Left cardiac atrium (tissue), 4 donors: ENCODE measurements around the gene DISC1. TPM values are rescaled to one million over a fixed set of nuclear protein-coding genes. Genes with fewer than 3 reads are reported as not detected.
"Not testable (repeated sequence)": the region's sequence is repeated elsewhere in the genome, so short reads cannot be mapped to it uniquely, and the experiment has no call there.

ENCODE experiments used
- ATAC-seq, 2 donors: fragments of 200-7000 bp; cut with Tn5 transposase; one replicate each; pipeline ENCODE4 v1.9.1; 2020; ENCODE audit warnings: mild to moderate bottlenecking in 2 of 2, moderate library complexity in 2 of 2
- DNase-seq: peaks from one replicate; pipeline ENCODE4 v3.0.0-alpha.2; 2020
- intact Hi-C, 2 donors: fragments of 100-400 bp; cut with DNase I; formaldehyde crosslinking; loops; one replicate each; pipeline versions ENCODE4 v1.14.1 to v1.15.1; 2022 to 2023
- total RNA-seq, 2 donors: library from RNA; stranded (reverse); fragmentation: NEBNext Ultra II Directional; extraction: Animal tissue kit (Norgen Biotek cat#: 25700); gene quantifications; one replicate each; pipeline ENCODE4 v1.2.1, GENCODE V29; 2021
- donor health status: DM: no; HTN: yes; CAD: no.
- donor health status: DM: no; HTN: yes; CAD: no; lungs with severe emphysema.
- donor health status: DM: yes; HTN: yes; CAD: no.
- donor health status: Dilated cardiomyopathy.

The DISC1 gene
- total RNA-seq, 2 donors from 2014 or later, result 5.0 to 5.4 TPM

DNA sequence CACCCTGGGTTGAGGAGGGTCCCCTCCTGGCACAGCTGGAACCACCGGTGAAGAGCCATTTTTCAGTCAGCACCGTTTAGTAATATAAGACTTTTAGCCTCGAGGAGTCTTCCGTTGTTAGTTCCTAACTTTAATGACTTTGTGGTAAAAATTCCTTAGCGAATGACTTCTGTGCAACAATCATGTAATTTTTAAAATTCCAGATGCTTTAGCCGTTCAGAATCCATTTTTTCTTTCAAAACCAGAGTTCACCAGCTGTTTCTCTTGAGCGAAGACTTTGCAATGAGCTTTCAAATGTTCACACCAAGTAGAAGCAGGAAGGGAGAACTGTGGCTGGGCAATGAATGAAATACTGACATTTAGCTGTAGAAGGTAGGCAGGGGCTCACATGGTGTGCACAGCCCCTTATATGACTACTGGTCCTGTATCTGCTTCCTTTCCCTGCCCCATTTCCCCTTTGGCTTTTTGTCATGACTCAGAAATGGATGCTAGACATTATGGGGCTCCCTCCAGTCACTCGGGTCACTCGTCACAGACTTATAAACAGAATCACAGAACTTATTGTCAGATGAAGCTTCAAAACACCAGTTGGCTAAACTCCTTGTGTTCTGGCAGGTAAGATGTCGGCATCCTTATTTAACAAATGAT is 4.1 kb downstream of the DISC1 start:
- no peak for DNase-seq
- no peak for ATAC-seq
- intact Hi-C loops, result no loop called here

DNA sequence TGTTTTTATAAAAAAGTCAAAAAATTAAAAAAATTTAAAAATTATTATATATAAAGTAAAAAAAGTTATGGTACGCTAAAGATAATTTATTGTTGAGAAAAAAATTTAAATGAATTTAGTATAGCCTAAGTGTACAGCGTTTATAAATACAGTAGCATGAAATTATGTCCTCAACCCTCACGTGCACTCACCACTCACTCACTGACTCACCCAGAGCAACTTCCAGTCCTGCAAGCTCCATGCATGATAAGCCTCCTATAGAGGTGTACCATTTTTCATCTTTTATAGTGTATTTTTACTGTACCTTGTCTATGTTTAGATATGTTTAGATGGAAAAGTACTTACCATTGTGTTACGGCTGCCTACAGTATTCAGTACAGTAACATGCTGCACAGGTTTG is 5.1 kb downstream of the DISC1 start:
- DNase-seq, result no peak
- intact Hi-C loops, result no loop called here
- no peak for ATAC-seq

DNA sequence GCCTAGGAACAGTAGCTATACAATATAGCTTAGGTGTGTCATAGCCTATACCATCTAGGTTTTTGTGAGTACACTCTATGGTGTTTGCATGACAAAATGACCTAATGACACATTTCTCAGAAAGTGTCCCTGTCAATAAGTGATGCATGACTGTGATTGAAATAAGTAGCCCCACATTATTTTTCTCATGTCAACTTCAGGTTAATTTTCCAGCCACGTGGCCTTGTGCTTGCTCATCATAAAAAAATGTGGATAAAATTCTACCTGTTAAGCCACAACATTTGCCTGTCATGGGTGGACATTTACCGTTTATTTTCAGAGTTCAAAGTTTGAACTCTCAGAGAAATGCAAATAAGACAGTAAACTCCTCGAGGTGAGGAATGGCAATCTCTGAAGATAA is 5.5 kb downstream of the DISC1 start:
- ATAC-seq (no peak), DNase-seq (no peak)
- intact Hi-C loops, result no loop called here

DNA sequence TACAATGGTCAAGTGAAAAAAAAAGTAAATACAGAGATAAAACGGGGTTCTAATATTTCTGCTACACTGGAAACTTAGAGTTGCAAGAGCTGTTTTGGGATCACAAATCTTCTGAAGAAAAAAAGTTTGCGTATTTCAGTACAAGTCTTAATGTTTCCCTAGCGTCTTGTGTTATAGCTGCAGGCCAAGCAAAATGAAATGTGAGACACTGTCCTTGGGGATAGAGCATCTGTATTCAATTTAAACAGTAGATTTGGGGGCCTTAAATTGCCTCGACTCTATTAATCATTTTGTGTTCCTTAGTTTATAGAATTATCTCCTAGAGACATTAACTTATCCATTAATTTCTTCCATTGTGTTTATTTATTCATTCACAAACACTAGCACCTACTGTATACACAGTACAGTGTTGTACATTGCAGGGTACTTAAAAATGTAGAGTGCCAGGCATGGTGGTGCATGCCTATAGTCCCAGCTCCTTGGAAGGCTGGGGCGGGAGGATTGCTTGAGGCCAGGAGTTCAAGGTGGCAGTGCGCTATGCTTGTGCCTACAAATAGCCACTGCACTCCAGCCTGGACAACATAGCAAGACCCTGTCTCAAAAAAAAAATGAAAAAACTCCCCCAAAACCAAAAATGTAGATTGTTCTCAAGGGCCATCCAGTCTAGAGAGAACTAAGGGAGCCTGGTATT is 7.9 kb downstream of the DISC1 start:
- no peak for ATAC-seq
- no peak for DNase-seq
- intact Hi-C loops, result no loop called here

DNA sequence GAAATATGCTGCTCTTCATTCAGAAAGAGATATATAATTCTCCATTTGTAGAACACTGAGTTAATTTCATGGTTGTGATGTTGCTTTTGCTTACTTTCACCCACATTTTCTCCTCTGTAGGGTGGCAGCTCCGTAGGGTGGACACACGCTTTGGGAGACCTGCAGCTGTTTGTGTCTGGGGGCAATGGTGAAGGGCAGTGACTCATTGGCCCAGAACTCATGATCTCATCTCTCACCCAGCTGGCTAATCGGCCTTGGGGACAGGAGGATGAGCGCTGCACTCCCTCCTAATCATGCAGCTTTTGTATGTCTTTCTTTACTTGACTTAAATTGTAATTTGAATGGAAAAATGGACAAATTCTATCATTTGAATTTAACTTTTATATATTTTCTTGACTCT is 9.6 kb downstream of the DISC1 start:
- ATAC-seq, result peak in 1 of 2 donors; percentile 76
- intact Hi-C loops, result no loop called here

DNA sequence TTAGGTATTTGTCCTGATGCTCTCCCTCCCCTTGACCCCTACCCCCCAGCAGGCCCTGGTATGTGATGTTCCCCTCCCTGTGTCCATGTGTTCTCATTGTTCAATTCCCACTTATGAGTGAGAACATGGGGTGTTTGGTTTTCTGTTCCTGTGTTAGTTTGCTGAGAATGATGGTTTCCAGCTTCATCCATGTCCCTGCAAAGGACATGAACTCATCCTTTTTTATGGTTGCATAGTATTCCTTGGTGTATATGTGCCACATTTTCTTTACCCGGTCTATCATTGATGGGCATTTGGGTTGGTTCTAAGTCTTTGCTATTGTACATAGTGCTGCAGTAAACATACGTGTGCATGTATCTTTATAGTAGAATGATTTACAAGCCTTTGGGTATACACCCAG is 10.3 kb downstream of the DISC1 start:
- intact Hi-C loops, ATAC-seq, DNase-seq: not testable (repeated sequence)

More for the DNA sequence above, 9.6 kb downstream of the DISC1 start:
- DNase-seq, result no peak

DNA sequence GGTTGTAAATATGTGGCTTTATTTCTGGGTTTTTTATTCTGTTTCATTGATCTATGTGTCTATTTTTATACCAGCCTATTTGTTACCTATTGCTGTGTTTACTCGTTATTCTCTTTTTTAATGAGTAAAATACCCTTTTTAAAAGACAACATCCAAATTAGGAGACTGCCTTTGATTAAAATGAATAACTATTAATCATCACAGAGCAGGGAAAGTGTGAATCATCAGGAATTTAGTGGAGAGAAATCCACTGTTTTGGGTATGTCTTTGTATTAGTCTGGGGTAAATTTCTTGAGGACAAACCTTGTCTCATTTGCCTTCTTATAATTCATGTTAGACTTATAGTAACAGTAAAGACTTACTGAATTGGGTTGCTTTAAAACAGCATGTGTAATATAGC is 12.1 kb downstream of the DISC1 start:
- intact Hi-C loops, result no loop called here
- ATAC-seq (no peak), DNase-seq (no peak)

DNA sequence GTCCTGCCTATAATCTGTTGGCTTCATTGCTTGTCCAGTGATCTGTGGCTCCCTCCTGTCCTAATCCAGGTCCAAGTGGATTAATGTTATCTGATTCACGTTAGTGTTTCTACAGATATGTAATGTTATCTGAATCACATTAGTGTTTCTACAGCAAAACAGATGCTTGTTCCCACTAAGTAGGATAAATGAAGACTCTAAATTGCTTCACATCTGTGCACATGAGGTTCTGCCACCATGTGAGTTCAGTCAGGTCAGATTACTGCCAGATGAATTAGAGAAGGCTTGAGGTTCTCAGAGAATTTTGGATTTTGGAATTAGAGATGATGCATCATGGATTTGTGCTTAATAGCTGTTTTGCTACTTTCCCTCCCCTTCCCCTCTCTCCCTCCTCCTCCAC is 13.2 kb downstream of the DISC1 start:
- no peak for ATAC-seq
- intact Hi-C loops, result no loop called here
- no peak for DNase-seq

DNA sequence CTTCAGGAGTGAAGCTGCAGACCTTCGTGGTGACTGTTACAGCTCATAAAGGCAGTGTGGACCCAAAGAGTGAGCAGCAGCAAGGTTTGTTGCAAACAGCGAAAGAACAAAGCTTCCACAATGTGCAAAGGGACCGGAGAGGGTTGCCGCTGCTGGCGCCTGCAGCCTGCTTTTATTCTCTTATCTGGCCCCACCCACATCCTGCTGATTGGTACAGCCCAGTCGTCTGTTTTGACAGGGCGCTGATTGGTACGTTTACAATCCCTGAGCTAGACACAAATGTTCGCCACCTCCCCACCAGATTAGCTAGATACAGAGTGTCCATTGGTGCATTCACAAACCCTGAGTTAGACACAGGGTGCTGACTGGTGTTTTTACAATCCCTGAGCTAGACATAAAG is 14.9 kb downstream of the DISC1 start:
- intact Hi-C loops, ATAC-seq, DNase-seq: not testable (repeated sequence)

DNA sequence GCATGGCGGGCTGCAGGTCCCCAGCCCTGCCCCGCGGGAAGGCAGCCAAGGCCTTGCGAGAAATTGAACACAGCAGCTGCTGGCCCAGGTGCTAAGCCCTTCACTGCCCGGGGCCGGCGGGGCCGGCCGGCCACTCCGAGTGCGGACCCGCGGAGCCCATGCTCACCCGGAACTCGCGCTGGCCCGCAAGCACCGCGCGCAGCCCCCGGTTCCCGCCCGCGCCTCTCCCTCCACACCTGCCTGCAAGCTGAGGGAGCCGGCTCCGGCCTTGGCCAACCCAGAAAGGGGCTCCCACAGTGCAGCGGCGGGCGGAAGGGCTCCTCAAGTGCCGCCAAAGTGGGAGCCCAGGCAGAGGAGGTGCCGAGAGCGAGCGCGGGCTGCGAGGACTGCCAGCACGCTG is 15.5 kb downstream of the DISC1 start:
- intact Hi-C loops, ATAC-seq, DNase-seq: not testable (repeated sequence)

DNA sequence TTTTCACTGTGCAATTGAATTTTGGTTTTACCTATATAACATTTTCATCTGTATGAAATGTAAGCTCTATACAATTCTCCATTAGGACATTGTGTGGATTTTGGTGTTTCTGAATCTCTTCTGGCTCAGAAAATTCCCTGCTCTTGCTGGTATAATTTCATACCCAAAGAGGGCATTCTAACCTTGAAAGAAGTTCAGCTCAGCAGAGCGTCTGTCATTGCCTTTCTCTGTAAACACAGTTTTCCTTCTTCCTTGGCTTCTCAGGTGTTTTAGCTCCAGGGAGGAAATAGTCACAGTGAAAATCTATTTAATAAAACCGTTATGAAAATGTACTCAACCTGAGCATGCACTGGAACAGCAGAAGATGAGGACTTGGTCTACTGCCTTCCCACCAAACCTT is 16.0 kb downstream of the DISC1 start:
- intact Hi-C loops, result no loop called here
- no peak for ATAC-seq

DNA sequence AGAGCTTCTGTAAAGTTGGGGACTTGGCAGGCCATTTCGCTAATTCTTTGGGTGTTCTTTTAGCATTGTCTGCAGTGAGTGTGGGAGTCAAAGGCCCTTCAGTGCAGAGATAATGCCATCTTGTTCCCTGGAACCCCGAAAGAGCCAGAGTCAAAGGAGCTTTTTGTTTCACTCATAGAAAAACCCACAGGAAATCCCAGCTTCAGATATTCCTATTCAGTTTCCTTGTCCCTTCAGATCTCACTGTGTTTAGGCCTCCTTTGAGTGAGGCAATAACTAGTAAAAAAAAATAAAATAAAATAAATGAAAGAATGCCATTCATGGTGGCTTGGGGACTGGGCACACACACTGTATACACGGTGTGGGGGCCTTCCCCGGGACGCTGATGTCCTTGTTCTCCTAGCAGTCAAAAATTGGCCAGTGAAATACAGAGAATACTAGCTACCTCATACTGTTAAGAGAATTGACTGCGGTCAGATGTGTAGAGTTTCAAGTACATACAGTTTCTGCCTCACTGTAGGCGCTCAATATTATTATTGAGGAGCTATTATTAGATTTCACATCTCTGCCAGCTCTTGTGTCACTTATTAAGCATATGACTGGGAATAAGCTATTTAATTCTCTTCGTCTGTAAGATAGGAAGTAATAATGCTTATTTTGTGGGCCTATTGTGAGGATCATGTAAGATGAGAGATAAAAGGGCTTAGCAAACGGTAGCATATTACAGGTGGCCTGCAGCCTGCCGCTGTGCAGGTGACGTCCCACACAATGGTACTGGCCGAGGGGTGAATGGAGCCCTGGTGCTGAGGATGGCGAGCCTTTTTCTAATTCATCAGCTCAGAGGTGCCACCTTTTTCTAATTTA is 16.7 kb downstream of the DISC1 start:
- DNase-seq (no peak), ATAC-seq (peak in 1 of 2 donors; percentile 58)
- intact Hi-C loops, result no loop called here

More for the DNA sequence above, 16.0 kb downstream of the DISC1 start:
- DNase-seq, result no peak

DNA sequence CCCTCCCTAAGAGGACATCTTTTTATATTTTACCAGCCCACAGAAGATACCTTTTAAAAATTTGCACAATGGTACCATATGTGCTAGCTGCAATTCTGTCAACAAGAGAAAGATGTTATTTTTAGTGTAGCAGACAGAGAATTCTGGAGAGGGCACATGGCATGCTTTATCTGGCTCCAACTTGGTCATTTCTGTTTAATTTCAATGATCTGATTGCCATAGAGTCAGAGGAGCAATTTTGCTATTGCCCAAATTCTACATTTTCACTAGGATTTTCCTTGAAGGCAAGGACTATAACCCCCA is 17.3 kb downstream of the DISC1 start:
- ATAC-seq (no peak), DNase-seq (no peak)
- intact Hi-C loops, result no loop called here

DNA sequence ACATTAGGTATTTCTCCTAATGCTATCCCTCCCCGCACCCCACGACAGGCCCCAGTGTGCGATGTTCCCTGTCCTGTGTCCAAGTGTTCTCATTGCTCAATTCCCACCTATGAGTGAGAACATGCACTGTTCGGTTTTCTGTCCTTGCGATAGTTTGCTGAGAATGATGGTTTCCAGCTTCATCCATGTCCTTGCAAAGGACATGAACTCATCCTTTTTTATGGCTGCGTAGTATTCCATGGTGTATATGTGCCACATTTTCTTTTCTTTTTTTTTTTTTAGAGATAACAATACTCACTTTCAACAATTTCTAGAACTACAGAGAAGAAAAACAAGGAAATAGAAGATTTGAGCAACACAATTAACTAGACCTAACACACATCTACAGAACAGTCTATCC is 19.0 kb downstream of the DISC1 start:
- intact Hi-C loops, ATAC-seq, DNase-seq: not testable (repeated sequence)

DNA sequence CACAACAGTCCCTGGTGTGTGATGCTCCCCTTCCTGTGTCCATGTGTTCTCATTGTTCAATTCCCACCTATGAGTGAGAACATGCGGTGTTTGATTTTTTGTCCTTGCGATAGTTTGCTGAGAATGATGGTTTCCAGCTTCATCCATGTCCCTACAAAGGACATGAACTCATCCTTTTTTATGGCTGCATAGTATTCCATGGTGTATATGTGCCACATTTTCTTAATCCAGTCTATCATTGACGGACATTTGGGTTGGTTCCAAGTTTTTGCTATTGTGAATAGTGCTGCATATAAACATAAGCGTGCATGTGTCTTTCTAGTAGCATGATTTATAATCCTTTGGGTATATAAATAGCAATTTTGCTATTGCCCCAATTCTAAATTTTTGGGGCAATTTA is 19.6 kb downstream of the DISC1 start:
- intact Hi-C loops, DNase-seq, ATAC-seq: not testable (repeated sequence)

DNA sequence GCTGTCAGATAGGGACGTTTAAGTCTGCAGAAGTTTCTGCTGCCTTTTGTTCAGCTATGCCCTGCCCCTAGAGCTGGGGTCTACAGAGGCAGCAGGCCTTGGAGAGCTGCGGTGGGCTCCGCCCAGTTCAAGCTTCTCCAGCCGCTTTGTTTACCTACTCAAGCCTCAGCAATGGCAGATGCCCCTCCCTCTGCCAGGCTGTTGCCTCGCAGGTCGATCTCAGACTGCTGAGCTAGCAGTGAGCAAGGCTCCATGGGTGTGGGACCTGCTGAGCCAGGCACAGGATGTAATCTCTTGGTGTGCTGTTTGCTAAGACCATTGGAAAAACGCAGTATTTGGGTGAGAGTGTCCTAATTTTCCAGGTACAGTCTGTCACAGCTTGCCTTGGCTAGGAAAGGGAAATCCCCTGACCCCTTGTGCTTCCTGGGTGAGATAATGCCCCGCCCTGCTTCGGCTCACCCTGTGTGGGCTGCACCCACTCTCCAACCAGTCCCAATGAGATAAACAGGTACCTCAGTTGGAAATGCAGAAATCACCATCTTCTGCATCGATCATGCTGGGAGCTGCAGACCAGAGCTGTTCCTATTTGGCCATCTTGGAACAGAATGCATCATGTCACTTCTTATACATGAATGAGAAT is 25.2 kb downstream of the DISC1 start:
- ATAC-seq, result not testable (repeated sequence)

DNA sequence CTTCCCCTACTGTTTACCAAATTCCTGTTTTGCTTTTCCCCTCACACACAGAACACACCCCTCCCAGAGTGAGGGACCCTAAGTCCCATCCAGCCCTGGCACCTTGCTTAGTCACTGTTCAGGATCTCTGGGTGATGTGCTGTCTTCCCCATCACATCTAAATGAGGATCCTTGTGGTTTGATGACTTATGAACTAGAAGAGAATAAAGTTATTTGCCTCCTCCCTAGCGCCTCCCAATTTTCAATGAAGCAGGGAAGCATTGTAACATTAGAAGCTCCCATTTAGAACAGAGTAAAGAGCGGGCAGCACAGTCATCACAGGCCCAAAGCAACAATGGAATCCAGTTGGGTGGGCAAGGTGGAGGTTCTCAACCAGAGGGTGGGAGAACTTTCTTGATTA is 27.0 kb downstream of the DISC1 start:
- intact Hi-C loops, result no loop called here
- DNase-seq (no peak), ATAC-seq (no peak)

More for the DNA sequence above, 25.2 kb downstream of the DISC1 start:
- DNase-seq, intact Hi-C loops: not testable (repeated sequence)

DNA sequence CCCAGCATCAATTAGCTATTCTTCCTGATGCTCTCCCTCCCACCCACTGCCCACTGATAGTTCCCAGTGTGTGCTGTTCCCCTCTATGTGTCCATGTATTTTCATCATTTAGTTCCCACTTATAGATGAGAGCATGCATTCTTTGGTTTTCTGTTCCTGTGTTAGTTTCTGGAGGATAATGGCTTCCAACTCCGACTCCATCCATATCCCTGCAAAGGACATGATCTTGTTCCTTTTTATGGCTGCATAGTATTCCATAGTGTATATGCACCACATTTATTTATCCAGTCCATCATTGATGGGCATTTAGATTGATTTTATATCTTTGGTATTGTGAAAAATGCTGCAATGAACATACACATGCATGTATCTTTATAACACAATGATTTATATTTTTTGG is 30.2 kb downstream of the DISC1 start:
- DNase-seq (no peak), ATAC-seq (no peak)
- intact Hi-C loops, result no loop called here

DNA sequence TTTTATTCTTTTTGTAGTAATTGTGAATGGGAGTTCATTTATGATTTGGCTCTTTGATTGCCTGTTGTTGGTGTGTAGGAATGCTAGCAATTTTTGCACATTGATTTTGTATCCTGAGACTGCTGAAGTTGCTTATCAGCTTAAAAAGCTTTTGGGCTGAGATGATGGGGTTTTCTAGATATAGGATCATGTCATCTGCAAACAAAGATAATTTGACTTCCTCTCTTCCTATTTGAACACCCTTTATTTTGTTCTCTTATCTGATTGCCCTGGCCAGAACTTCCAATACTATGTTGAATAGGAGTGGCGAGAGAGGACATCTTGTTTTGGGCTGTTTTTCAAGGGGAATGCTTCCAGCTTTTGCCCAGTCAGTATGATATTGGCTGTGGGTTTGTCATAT is 31.6 kb downstream of the DISC1 start:
- DNase-seq, intact Hi-C loops, ATAC-seq: not testable (repeated sequence)

DNA sequence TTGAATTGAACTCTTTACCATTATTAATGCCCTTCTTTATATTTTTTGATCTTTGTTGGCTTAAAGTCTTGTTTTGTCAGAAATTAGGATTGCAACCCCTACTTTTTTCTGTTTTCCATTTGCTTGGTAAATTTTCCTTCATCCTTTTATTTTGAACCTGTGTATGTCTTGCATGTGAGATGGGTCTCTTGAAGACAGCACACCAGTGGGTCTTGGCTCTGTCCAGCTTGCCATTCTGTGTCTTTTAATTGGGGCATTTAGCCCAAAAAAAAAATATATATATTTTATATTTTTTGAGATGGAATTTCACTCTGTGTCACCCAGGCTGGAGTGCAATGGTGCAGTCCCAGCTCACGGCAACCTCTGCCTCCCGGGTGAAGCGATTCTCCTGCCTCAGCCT is 33.6 kb downstream of the DISC1 start:
- ATAC-seq (no peak), DNase-seq (no peak)
- intact Hi-C loops, result no loop called here
